ENCODE measurements around the gene HEBP2. TPM values are rescaled to one million over a fixed set of nuclear protein-coding genes. Genes with fewer than 3 reads are reported as not detected.

HEBP2 gene
- total and polyA plus RNA-seq, 2 experiments from 2014 or later = 25.6 to 118 TPM

DNA sequence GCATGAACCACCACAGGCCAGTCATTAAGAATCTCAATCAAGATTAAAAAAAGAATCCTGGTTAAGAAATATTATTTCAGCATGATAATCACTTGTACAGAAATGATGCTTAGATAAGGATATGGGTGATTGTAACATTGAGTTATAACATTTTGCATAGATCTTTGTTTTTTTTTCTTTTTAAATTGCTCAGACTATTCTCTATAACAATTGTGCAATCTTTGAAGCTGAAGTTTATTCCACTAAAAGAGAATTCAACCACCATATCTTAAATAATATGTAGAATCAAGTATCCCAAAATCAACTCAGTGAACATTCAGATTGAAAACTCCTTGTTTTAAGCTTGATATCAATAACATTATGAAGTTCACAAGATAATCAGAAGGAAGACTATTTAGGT, 27.0 kb upstream of the HEBP2 start:
- TF ChIP-seq ZNF331 (CRISPR knock-in tag; IDR thresholded peaks at IDR 0.05; ENCODE audit: low read depth) = no peak
- TF ChIP-seq, protein P1, sequence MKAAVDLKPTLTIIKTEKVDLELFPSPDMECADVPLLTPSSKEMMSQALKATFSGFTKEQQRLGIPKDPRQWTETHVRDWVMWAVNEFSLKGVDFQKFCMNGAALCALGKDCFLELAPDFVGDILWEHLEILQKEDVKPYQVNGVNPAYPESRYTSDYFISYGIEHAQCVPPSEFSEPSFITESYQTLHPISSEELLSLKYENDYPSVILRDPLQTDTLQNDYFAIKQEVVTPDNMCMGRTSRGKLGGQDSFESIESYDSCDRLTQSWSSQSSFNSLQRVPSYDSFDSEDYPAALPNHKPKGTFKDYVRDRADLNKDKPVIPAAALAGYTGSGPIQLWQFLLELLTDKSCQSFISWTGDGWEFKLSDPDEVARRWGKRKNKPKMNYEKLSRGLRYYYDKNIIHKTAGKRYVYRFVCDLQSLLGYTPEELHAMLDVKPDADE (IDR thresholded peaks at IDR 0.05) = no peak
- TF ChIP-seq STAT1 (IDR thresholded peaks at IDR 0.05; ENCODE audit: unreplicated experiment) = no peak
- TF ChIP-seq JUNB (IDR thresholded peaks at IDR 0.05; ENCODE audit: unreplicated experiment) = no peak
- TF ChIP-seq CREB1 (CRISPR knock-in tag; IDR thresholded peaks at IDR 0.05; ENCODE audit: low read depth) = no peak
- no peak for TF ChIP-seq EZH2 (IDR thresholded peaks at IDR 0.05; ENCODE audit: low read depth, unreplicated experiment)
- no peaks in the 10 kb centered on the region for H3K27me3 ChIP-seq (ENCODE audit: insufficient read depth)

DNA sequence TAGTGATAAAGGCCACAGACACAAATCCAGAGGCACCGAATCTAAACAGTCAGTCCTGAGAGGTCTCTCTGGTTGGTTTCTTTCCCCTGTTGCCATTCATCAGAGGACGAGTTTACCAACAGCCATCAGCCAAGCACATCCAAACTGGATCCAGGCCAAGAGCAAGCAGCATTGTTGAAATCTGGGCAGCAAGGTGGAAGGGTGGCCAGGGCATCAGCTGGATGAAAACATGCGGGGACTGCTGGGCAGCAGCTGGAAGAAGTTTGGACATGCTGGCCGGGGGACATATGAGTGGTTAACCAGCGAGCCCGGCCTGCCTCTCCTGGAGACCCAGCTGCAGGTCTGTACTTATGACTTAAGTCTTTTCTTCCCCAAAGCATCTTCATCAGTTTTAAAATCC, 26.2 kb upstream of the HEBP2 start, which contains the start of gene SMIM28:
Gene SMIM28 (plus strand): TSS at position 62 of the 400 bp plus-strand sequence. CDS start 168 bp downstream, at position 230.
- H3K27ac ChIP-seq (ENCODE audit: low read depth) = no peak within 1 kb of the TSS
- ATAC-seq (no peak), DNase-seq (ENCODE audit: low spot score) (no peak)
- H2AFZ ChIP-seq = peak within 1 kb of the TSS; percentile 49
- H3K36me3 Mint-ChIP-seq (ENCODE audit: low read depth) = no peaks in the 10 kb centered on the region
- TF ChIP-seq CREB1 (CRISPR knock-in tag; IDR thresholded peaks at IDR 0.05; ENCODE audit: low read depth) (no peak), EZH2 (IDR thresholded peaks at IDR 0.05; ENCODE audit: low read depth, unreplicated experiment) (no peak), EZH2phosphoT487 (IDR thresholded peaks at IDR 0.05; ENCODE audit: unreplicated experiment) (no peak), ZNF331 (CRISPR knock-in tag; IDR thresholded peaks at IDR 0.05; ENCODE audit: low read depth) (no peak), ZNF114 (CRISPR knock-in tag; IDR thresholded peaks at IDR 0.05) (no peak), POLR2AphosphoS5 (IDR thresholded peaks at IDR 0.05; ENCODE audit: low read depth) (no peak), NANOG (IDR thresholded peaks at IDR 0.05; ENCODE audit: borderline replicate concordance) (no peak)
- TF ChIP-seq, protein P2, sequence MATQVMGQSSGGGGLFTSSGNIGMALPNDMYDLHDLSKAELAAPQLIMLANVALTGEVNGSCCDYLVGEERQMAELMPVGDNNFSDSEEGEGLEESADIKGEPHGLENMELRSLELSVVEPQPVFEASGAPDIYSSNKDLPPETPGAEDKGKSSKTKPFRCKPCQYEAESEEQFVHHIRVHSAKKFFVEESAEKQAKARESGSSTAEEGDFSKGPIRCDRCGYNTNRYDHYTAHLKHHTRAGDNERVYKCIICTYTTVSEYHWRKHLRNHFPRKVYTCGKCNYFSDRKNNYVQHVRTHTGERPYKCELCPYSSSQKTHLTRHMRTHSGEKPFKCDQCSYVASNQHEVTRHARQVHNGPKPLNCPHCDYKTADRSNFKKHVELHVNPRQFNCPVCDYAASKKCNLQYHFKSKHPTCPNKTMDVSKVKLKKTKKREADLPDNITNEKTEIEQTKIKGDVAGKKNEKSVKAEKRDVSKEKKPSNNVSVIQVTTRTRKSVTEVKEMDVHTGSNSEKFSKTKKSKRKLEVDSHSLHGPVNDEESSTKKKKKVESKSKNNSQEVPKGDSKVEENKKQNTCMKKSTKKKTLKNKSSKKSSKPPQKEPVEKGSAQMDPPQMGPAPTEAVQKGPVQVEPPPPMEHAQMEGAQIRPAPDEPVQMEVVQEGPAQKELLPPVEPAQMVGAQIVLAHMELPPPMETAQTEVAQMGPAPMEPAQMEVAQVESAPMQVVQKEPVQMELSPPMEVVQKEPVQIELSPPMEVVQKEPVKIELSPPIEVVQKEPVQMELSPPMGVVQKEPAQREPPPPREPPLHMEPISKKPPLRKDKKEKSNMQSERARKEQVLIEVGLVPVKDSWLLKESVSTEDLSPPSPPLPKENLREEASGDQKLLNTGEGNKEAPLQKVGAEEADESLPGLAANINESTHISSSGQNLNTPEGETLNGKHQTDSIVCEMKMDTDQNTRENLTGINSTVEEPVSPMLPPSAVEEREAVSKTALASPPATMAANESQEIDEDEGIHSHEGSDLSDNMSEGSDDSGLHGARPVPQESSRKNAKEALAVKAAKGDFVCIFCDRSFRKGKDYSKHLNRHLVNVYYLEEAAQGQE (IDR thresholded peaks at IDR 0.05; ENCODE audit: unreplicated experiment) = no peak
- TF ChIP-seq, protein P3, sequence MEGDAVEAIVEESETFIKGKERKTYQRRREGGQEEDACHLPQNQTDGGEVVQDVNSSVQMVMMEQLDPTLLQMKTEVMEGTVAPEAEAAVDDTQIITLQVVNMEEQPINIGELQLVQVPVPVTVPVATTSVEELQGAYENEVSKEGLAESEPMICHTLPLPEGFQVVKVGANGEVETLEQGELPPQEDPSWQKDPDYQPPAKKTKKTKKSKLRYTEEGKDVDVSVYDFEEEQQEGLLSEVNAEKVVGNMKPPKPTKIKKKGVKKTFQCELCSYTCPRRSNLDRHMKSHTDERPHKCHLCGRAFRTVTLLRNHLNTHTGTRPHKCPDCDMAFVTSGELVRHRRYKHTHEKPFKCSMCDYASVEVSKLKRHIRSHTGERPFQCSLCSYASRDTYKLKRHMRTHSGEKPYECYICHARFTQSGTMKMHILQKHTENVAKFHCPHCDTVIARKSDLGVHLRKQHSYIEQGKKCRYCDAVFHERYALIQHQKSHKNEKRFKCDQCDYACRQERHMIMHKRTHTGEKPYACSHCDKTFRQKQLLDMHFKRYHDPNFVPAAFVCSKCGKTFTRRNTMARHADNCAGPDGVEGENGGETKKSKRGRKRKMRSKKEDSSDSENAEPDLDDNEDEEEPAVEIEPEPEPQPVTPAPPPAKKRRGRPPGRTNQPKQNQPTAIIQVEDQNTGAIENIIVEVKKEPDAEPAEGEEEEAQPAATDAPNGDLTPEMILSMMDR (conservative IDR thresholded peaks at IDR 0.05; ENCODE audit: low read depth in 2 of 2) = no peak
- peak within 1 kb of the TSS; percentile 33; the same call in 1 of the 2 replicates for H3K27ac Mint-ChIP-seq
- H3K4me1 ChIP-seq (ENCODE audit: insufficient read depth) = peaks cover 19% of the 10 kb centered on the region
- H3K4me3 ChIP-seq = no peak within 1 kb of the TSS; the same call in 1 of the 2 replicates
- H3K9me3 Mint-ChIP-seq = no peaks in the 10 kb centered on the region; the same call in 2 of the 3 replicates
- no peaks in the 10 kb centered on the region for H3K9me2 ChIP-seq (ENCODE audit: insufficient read depth)
- H4K20me1 ChIP-seq (replicated peaks; ENCODE audit: insufficient read depth) = no peaks in the 10 kb centered on the region
- H3F3A ChIP-seq (replicated peaks; ENCODE audit: low read depth) = no peaks in the 10 kb centered on the region
- H3K4me3 Mint-ChIP-seq = no peak within 1 kb of the TSS
- H3K79me2 ChIP-seq (replicated peaks; ENCODE audit: insufficient read depth) = no peaks in the 10 kb centered on the region
- peaks cover 19% of the 10 kb centered on the region for H3K4me1 Mint-ChIP-seq
- H3K27me3 Mint-ChIP-seq (ENCODE audit: insufficient read depth, low read depth, poor library complexity) = peaks cover 6% of the 10 kb centered on the region
- no peaks in the 10 kb centered on the region for H3K36me3 ChIP-seq (ENCODE audit: insufficient read depth)
- no peaks in the 10 kb centered on the region for H3K27me3 ChIP-seq (ENCODE audit: insufficient read depth)
- H3K4me2 ChIP-seq = peak within 1 kb of the TSS; percentile 46; the same call in 1 of the 2 replicates

More for the DNA sequence above, 27.0 kb upstream of the HEBP2 start:
- Mint-ChIP-seq H3K27ac (no peak overlapping the region), H3K36me3 (ENCODE audit: low read depth) (no peaks in the 10 kb centered on the region), H3K9me3 (no peaks in the 10 kb centered on the region; the same call in 2 of the 3 replicates), H3K27me3 (ENCODE audit: insufficient read depth, low read depth, poor library complexity) (no peaks in the 10 kb centered on the region), H3K4me1 (peaks cover 14% of the 10 kb centered on the region), H3K4me3 (no peak overlapping the region)
- no peak overlapping the region for H3K4me3 ChIP-seq
- no peaks in the 10 kb centered on the region for H3K36me3 ChIP-seq (ENCODE audit: insufficient read depth)
- no peaks in the 10 kb centered on the region for H3K9me2 ChIP-seq (ENCODE audit: insufficient read depth)
- ATAC-seq (no peak), DNase-seq (ENCODE audit: low spot score) (no peak)
- H2AFZ ChIP-seq = no peak overlapping the region
- no peak overlapping the region for H3K27ac ChIP-seq (ENCODE audit: low read depth)
- no peak overlapping the region for H3K4me2 ChIP-seq
- H3K79me2 ChIP-seq (replicated peaks; ENCODE audit: insufficient read depth) = no peaks in the 10 kb centered on the region
- H3K4me1 ChIP-seq (ENCODE audit: insufficient read depth) = peaks cover 19% of the 10 kb centered on the region
- H3F3A ChIP-seq (replicated peaks; ENCODE audit: low read depth) = no peaks in the 10 kb centered on the region
- no peaks in the 10 kb centered on the region for H4K20me1 ChIP-seq (replicated peaks; ENCODE audit: insufficient read depth)
